Epidermal melanocyte (primary cell): Measurements from ENCODE around the gene LDHAL6B.

Experiments
- DNase-seq: peaks from one replicate; pipeline ENCODE4 v3.0.0; 2011; ENCODE audit warnings: low spot score; ENCODE audit not compliant: insufficient read length

LDHAL6B gene

DNA sequence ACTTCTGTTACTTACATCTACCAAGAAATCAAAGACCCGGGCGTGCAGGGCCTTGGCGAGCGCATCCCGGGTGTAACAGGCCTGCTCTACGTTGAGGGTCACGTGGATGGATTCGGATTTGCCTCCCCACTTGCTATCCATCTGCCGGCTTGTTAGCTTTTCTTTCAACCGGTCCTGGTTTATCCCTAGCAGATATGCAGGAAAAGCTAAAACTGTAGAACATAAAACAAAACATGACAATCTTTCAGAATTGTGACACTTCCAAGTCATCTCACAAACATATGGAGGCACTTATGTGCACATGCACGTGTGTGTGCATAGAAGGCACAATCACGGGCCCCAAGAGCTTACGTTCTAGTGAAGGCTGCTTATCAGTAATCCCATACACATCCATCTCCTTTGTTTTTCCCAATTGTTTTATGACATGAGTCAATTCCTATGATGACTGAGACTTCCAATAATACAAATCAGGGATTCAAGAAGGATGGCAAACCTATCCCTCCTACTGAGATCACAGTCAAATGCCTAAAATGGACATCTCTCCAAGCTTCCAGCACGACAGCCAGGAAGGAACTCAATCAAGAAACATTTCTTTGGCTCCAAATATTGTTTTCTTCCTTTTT lies 11.3 kb downstream of the LDHAL6B start:
- no peak for DNase-seq

- DNase-seq, result no peak
Measured at GRCh38 chr15:59218710-59219109, 12.1 kb downstream of the LDHAL6B start.

GRCh38 chr15:59221511-59222505 lies 15.2 kb downstream of the LDHAL6B start:
- no peak for DNase-seq

- DNase-seq, result no peak
Measured at GRCh38 chr15:59222906-59223550, 16.4 kb downstream of the LDHAL6B start.

DNA sequence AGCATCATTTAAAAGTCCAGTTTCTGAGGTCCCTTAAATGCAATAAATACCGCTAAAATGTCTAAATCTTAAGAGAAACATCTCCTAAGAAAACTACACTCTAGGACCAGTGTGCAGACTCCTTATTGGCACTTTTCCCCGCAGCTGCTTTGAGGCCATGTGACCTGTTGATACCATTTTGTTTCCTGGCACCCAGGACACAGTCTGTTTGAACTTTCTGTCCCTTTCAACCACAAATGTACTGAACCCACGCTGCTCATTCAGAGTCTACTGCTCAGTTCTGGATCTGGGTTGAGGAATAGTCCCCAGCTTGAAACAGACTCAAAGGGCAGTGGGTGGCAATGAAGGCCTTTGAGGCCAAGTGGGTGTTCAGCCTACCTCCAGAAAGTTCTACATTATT lies 17.1 kb downstream of the LDHAL6B start:
- no peak for DNase-seq

DNA sequence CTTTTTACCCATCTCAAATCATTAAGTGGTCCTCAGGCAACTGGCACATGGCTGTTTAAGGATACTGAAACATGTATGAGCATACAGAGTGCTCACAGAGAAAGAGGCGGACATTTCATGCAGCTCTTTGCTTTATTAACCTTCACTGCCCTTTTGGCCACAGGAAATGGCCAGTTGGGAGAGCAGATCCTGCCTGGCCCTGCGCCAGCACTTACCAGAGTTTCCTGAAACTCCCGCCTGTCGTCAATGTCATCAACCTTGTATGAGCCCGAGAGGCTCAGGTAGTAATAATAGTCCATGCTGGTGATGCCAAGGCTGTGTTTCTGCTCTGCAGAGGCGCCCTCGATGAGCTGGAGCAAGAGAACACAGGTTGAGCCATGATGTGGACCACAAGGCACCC lies 17.8 kb downstream of the LDHAL6B start:
- no peak for DNase-seq

- no peak for DNase-seq
Measured at GRCh38 chr15:59227021-59227420, 20.4 kb downstream of the LDHAL6B start.

- DNase-seq, result no peak
Measured at GRCh38 chr15:59229015-59229414, 22.4 kb downstream of the LDHAL6B start.

- DNase-seq, result no peak
Measured at GRCh38 chr15:59229453-59229852, 22.8 kb downstream of the LDHAL6B start.

GRCh38 chr15:59230531-59231055 lies 23.9 kb downstream of the LDHAL6B start:
- DNase-seq, result no peak

DNA sequence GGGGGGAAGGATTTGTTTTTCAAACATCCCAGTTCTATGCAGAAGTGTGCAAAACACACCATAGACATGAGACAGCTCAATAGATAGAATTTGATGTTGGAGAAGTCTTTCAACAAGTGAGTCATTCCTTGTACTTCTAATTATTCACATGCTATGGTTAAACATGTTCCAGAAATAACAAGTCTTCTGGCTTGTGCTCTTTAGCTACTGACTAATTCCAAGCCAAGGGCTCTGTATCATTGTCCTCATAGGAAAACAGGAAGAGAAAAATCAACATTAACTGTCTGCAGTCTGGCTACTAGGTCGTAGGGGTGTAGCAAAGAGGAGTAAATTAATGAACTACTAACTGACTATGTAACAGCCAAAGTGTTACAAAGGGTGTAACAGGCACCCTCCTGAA lies 25.8 kb downstream of the LDHAL6B start:
- DNase-seq, result no peak

DNA sequence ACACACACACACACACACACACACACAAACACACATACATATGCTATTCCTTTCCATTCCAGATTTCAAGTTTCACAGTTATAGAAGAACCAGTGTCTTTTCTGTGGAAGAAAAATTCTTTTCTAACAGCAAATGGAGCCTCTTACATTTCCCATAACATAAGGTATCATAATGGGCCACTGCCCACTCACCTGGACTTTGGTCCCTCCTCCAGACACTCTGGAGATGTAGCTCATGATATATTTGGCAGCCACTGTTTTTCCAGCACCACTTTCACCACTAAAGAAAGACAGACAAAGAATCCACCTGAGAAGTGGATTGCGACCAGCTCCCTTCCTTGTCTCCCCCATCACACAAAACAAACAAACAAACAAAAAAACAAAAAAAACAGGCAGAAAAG lies 29.8 kb downstream of the LDHAL6B start:
- no peak for DNase-seq

- no peak for DNase-seq
Measured at GRCh38 chr15:59237119-59237855, 30.6 kb downstream of the LDHAL6B start.

DNA sequence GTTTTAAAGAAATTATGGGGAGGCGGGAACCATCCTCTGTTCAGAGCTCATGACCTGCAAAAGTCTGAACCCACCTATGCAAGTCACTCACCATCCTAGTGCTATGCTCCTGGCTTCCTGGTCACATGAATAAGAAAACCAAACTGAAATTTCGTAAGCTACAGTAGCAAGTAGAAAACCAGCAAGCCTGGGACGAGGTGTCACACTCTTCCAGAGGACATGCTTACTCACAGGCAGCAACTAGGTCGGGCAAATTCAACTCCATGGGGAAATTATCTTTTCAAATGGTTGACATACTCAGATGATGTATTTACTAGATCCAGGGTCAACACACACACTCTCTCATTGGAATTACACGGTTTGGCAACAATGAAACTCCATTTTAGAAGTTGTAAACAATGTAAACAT lies 31.3 kb downstream of the LDHAL6B start:
- no peak for DNase-seq

- no peak for DNase-seq
Measured at GRCh38 chr15:59240036-59240435, 33.4 kb downstream of the LDHAL6B start.

DNA sequence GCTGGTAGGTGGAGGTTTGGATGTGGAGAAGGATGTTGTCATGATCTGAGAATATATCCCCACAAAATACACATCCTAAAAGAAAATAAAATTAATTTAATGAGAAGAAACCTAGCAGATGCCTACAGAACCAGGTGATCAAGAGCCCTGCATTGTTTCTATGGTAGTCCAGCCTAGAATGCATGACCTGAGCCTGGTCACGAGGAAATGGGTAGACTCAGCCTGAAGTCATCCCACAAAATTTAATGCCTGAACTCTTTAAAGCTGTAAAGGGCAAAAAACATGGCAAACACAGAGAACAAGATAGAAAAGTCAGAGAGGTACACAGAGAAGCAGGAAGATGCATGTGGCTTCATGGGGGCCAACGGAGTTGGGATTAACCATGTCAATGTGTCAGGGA lies 36.0 kb downstream of the LDHAL6B start:
- DNase-seq, result no peak

DNA sequence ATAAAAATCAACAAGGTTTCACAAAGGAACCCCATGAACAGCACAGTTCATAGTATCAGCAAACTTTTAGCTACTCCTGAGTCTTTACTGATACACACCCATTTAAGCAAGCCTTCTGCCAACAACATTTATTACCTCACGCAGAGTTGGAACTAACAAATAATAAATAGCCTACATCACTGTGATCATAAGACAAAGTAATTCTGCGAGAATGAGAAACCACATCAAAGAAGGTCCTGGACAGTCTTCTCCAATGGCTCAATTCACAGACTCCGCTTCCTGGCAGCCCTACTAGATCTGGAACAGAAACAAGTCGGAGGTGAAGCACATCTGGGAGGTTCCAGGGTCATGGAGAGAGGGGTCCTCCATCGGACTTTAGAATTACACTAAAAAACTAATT lies 37.0 kb downstream of the LDHAL6B start:
- no peak for DNase-seq

DNA sequence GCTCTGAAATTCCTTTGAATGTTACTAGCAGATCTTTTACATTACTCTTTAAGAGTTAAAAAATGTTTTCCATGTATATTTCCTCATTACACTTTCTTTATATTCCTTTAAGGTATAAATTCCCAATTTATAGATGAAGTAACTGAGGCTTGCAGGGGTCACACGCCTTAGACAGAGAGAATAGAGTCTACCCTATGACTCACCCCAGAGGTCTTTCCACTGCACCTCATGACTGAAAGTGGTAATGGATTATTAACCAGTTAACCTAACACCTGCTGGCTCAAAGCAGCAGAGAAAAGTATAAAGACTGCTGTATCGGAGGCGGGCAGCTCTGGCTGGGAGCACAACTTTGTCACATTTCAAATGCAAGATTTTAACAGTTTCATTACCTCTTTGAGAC lies 37.7 kb downstream of the LDHAL6B start:
- DNase-seq, result no peak

DNA sequence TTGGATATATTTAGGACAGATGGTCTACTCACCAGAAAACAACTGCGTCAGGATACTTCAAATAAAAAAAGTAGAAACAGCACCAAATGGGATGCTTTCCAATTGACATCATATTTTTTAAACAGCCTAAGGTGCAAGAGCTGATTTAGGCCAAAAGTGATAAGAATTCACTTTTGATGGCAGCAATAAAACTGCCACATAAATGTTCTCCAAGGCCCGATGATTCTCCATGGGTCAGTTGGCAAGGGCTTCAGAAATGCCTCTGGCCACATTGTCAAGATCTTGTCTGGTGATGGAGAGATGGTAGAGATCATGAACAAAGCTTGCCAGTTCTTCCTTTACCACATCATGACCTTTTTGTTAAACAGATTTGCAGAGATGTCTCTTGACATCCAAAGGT lies 38.9 kb downstream of the LDHAL6B start:
- DNase-seq, result no peak

DNA sequence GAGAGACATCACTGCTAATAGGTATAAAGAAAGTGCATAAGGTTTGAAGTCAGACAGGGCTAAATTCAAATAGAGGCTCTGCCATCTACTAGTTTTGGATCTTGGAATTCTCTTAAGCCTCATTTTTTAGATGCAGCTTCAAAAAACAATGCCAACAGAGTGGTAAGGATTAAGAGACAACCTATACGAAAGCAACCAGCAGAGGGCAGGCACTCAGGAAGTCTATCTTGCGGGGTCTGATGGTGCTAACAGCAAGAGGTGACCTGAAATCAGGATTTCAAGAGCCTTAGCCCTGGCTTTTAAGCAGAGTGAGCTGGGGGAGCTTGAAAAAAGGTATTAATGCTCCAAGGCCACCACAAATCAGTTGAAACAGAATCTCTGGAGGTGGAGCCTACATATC lies 40.7 kb downstream of the LDHAL6B start:
- peak; percentile 60 for DNase-seq

DNA sequence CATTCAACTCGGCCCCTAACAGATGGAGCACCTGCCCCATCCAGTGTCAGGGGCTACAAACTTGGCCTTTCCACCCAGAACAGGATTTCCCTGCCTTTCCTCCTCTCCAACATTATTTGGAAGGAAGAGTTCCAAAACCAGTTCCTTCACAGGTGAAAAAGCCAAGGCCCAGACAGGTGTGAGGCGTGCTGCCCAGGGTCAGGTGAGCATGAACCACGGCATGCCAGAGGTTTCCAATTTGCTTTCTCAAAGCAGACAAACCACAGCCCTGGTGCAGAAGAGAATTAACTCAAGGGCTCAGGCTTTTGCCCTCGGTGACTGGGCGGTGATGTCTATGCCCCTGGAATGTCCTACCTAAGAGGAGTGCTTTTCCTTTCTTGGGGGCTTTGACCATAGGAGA lies 43.2 kb downstream of the LDHAL6B start:
- no peak for DNase-seq
